Fibroblast of pulmonary artery (primary cell): ENCODE data around the gene CECR2.

ENCODE experiments used
- DNase-seq: peaks from one replicate; pipeline ENCODE4 v3.0.0-alpha.2; 2010; ENCODE audit warnings: low read depth
- H3K4me3 ChIP-seq: replicated peaks from 2 replicates; pipeline ENCODE4 v1.5.1; 2011; ENCODE audit warnings: low read depth, mild to moderate bottlenecking, control low read depth, low read length, moderate library complexity
- TF ChIP-seq, protein P1 (sequence below): IDR thresholded peaks from 2 replicates; pipeline ENCODE4 v1.5.1; 2011; ENCODE audit warnings: mild to moderate bottlenecking, control low read depth, low read length, inconsistent platforms; ENCODE audit errors: missing control alignments

CECR2 gene

DNA sequence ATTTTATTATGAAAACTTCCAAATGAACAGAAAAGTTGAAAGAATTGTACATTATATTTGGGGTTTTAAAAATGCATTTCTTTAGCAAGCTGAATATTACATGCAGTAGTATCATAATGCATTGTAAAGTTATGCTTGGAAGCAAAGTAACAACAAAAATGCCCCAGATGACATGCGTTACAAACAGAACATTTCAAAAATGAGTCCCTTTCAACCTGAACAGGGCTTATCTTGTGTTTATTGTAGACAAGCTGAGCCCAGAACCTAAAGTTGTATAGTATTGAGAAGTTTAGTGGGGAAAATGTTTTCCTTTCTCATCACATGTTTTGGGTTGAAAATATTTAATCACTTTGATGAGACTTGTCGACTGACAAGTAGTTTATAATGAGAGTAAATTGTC, 68.8 kb downstream of the CECR2 start:
- DNase-seq, result no peak
- TF ChIP-seq, protein P1, sequence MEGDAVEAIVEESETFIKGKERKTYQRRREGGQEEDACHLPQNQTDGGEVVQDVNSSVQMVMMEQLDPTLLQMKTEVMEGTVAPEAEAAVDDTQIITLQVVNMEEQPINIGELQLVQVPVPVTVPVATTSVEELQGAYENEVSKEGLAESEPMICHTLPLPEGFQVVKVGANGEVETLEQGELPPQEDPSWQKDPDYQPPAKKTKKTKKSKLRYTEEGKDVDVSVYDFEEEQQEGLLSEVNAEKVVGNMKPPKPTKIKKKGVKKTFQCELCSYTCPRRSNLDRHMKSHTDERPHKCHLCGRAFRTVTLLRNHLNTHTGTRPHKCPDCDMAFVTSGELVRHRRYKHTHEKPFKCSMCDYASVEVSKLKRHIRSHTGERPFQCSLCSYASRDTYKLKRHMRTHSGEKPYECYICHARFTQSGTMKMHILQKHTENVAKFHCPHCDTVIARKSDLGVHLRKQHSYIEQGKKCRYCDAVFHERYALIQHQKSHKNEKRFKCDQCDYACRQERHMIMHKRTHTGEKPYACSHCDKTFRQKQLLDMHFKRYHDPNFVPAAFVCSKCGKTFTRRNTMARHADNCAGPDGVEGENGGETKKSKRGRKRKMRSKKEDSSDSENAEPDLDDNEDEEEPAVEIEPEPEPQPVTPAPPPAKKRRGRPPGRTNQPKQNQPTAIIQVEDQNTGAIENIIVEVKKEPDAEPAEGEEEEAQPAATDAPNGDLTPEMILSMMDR, result no peak
- H3K4me3 ChIP-seq, result no peak overlapping the region

DNA sequence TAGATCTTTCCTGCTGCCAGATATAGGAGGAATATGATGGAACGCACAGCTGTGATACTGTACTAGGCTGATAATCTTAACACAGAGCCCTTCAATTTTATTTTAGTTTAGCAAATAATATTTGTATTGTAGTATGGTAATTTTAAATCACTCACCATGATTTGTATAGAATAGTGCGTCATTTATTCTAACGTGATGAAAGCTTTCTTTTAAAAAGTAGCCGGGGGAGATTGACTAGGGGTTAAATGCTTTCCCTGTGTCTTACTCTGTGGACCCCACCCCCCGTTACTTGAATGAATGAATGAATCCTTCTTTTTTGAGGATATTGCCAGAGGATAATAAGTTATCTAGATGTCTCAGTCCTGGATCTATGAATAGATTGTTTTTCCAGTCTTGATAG, 72.1 kb downstream of the CECR2 start:
- no peak overlapping the region for H3K4me3 ChIP-seq
- TF ChIP-seq, protein P1, result no peak
- DNase-seq, result no peak

DNA sequence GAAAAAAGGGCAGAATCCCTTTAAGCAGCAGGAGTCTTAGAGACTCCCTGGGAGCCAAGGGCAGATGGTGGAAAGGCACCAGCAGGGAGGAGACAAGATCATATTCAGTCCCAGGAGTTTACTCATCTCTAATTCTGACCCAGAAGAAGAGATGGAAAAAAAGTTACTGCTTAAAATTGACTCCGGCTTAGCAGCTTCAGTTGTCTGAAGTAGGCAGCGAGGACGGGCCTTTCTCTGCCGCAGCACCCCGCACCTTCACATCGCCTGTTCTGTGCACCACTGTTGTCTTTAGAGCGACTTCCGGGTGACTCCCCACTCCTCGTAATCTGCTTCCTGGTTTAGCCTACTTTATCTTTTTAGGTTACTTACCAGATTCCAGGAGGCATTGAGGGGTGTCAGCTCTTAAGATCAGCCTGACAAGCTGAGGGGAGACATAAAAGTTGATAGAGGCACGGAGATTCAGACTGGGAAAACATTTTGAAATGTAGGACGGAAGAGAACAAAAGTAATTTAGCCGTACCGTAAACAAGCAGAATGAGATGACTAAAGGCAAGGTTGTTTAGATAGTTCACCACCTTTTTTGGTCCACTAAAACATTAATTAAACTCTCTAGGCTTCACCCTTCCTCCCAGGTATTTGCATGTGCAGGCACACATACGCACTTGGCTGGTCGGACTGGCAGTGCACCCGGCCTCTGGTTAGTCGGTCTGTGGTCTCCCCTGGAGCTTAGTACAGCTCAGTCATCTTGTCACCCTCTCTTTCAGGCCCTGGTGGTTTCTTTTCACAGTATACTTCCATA, 74.3 kb downstream of the CECR2 start:
- H3K4me3 ChIP-seq, result no peak overlapping the region
- DNase-seq, result no peak
- TF ChIP-seq, protein P1, result no peak

DNA sequence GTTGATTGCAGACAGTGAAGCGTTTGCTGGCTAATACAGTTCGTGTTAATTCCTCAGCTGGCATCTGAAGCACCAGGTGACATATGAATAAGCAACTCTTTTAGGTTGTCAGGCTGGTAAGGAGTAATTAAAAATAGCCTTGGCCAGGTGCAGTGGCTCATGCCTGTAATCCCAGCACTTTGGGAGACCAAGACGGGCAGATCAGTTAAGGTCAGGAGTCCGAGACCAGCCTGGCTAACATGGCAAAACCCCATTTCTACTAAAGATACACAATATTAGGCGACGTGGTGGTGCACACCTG, 74.9 kb downstream of the CECR2 start:
- TF ChIP-seq, protein P1, result no peak
- no peak for DNase-seq
- no peak overlapping the region for H3K4me3 ChIP-seq

DNA sequence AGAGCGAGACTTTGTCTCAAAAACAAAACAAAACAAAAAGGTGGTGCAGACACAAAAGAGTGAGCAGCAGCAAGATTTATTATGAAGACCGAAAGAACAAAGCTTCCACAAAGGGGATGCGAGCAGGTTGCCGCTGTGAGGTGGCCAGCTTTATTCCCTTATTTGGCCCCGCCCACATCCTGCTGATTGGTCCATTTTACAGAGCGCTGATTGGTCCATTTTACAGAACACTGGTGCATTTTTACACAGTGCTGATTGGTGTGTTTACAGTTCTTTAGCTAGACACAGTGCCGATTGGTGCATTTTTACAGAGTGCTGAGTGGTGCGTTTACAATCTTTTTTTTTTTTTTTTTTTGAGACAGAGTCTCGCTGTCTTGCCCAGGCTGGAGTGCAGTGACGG, 77.4 kb downstream of the CECR2 start:
- no peak overlapping the region for H3K4me3 ChIP-seq
- TF ChIP-seq, protein P1, result no peak
- DNase-seq, result no peak

DNA sequence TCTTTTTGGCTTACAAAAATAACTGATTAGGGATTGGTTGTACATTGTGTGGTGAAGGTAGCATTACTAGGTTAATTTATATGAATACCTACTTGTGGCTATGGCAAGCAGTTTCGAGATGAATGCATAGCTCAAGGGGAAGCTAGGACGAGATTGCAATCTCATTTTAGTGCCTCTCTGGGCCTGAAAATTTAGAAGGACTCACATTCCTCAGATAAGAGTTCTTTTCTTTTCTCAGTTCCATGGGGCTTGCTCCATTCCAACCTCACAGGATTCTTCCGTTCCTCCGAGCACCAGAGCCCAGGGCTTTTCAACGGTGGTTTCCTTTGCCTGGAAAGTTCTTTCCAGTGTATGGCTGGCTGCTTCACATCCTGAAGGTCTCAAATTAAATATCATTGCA, 82.1 kb downstream of the CECR2 start:
- no peak overlapping the region for H3K4me3 ChIP-seq
- no peak for DNase-seq
- TF ChIP-seq, protein P1, result no peak

DNA sequence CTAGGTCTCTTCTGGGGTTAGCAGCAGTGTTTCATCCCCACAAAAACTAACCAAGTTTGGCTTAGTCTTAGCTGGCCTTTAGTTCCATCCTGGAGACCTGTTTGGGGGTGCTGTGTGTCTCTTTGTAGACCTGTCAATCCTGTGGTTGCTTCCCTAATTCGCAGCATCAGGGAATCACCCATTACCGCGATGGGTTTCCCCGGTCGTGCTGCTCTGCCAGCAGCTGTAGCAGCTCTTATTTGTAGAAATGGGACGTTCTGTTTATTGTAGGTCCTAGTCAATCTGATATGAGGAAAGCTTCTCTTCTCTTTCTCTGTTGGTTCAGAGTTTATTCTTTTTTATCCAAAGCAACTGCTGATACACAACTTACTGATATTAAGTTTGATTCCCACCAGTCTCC, 91.6 kb downstream of the CECR2 start:
- H3K4me3 ChIP-seq, result no peak overlapping the region
- TF ChIP-seq, protein P1, result no peak
- no peak for DNase-seq
